Endothelial cell of umbilical vein (primary cell): Measurements from ENCODE around the gene SNX12. TPM values are rescaled to one million over a fixed set of nuclear protein-coding genes. Genes with fewer than 3 reads are reported as not detected.

Experiments used
- BruUV-seq: library from RNA; stranded (reverse); fragments of 400-500 nt; replicated peaks from 2 replicates; lab custom pipeline; 2021; lab: Mats Ljungman, UMichigan
- CTCF ChIA-PET: fragments of 300-600, 350-600 bp; sonication (Branson Sonifier 250); formaldehyde crosslinking; loops from one replicate; lab custom pipeline; 2021; ENCODE audit warnings: antibody characterized with exemption, inconsistent platforms; lab: Charles Lee
- POLR2A ChIA-PET: fragments of 300-600, 350-600 bp; sonication (Branson Sonifier 250); formaldehyde crosslinking; loops from one replicate; lab custom pipeline; 2021; ENCODE audit warnings: antibody characterized with exemption, inconsistent platforms; lab: Charles Lee
- DNase-seq: peaks from one replicate; pipeline ENCODE4 v3.0.0-alpha.2; 2011; ENCODE audit warnings: low read depth, low spot score
- FAIRE-seq: peaks from 2 replicates; lab custom pipeline; 2011; peaks lifted over from hg19 to GRCh38; lab: Jason Lieb, UNC
- H2AFZ ChIP-seq: 2 replicates; pipeline ENCODE4 v1.6.0; 2012; ENCODE audit warnings: low read depth, low read length, control low read depth, inconsistent platforms
- H3K27ac ChIP-seq: 2 replicates; pipeline ENCODE4 v1.5.1; 2011; ENCODE audit warnings: low read depth, mild to moderate bottlenecking, control low read depth, low read length, moderate library complexity; ENCODE audit not compliant: insufficient read depth
- H3K27me3 ChIP-seq, 2 experiments: 2 replicates each; pipeline versions ENCODE4 v1.6.0 to v1.6.1; 2011; ENCODE audit warnings: low read length in 2 of 2, mixed read lengths in 1 of 2; ENCODE audit not compliant: control insufficient read depth in 2 of 2, insufficient read depth in 2 of 2
- H3K36me3 ChIP-seq, 2 experiments: 2 replicates in 1 of 2; 3 replicates in 1 of 2; pipeline ENCODE4 v1.5.1; 2011; ENCODE audit warnings: low read length in 2 of 2, mild to moderate bottlenecking in 1 of 2, moderate library complexity in 1 of 2; ENCODE audit not compliant: control insufficient read depth in 2 of 2, insufficient read depth in 2 of 2; ENCODE audit errors: extremely low read depth in 1 of 2
- H3K4me1 ChIP-seq: 3 replicates; pipeline ENCODE4 v1.5.1; 2011; ENCODE audit warnings: mild to moderate bottlenecking, low read length; ENCODE audit not compliant: control insufficient read depth, insufficient read depth; ENCODE audit errors: extremely low read depth
- H3K4me2 ChIP-seq: 2 replicates; pipeline ENCODE4 v1.6.1; 2011; ENCODE audit warnings: low read length, control low read depth, mixed read lengths; ENCODE audit not compliant: insufficient read depth
- H3K4me3 ChIP-seq, 3 experiments: fragments of 200-600 bp in 1 of 3; sonication (generic), shearing (Covaris generic) in 1 of 3; replicated peaks in 1 of 3; 2 replicates each; pipeline ENCODE4 v1.5.1; 2011 to 2016; ENCODE audit warnings: control low read depth in 3 of 3, low read length in 3 of 3, mild to moderate bottlenecking in 2 of 3, inconsistent platforms in 1 of 3, low read depth in 1 of 3, moderate library complexity in 1 of 3; ENCODE audit not compliant: insufficient read depth in 1 of 3
- H3K79me2 ChIP-seq: 2 replicates; pipeline ENCODE4 v1.6.0; 2012; ENCODE audit warnings: low read length, inconsistent platforms; ENCODE audit not compliant: control insufficient read depth, insufficient read depth
- H3K9ac ChIP-seq: replicated peaks from 2 replicates; pipeline ENCODE3; 2011; ENCODE audit warnings: low read length, control low read depth; ENCODE audit not compliant: insufficient read depth; ENCODE audit errors: extremely low read depth
- H3K9me1 ChIP-seq: replicated peaks from 3 replicates; pipeline ENCODE4 v1.6.0; 2011; ENCODE audit warnings: mild to moderate bottlenecking, low read length; ENCODE audit not compliant: control insufficient read depth, insufficient read depth; ENCODE audit errors: extremely low read depth
- H3K9me3 ChIP-seq: replicated peaks from 2 replicates; pipeline ENCODE4 v1.5.1; 2012; ENCODE audit warnings: low read length, inconsistent platforms; ENCODE audit not compliant: control insufficient read depth, insufficient read depth
- H4K20me1 ChIP-seq: replicated peaks from 2 replicates; pipeline ENCODE3; 2011; ENCODE audit warnings: mild to moderate bottlenecking, low read length; ENCODE audit not compliant: control insufficient read depth, insufficient read depth; ENCODE audit errors: extremely low read depth
- EZH2 ChIP-seq: IDR thresholded peaks from 2 replicates; pipeline ENCODE4 v1.6.1; 2012; ENCODE audit warnings: borderline replicate concordance, low read depth, mild to moderate bottlenecking, moderate library complexity, low read length, inconsistent platforms; ENCODE audit not compliant: severe bottlenecking
- FOS ChIP-seq: IDR thresholded peaks from 2 replicates; pipeline ENCODE4 v1.6.1; 2011; ENCODE audit warnings: mild to moderate bottlenecking, low read length, moderate library complexity, borderline replicate concordance; ENCODE audit not compliant: insufficient read depth
- GATA2 ChIP-seq: IDR thresholded peaks from 2 replicates; pipeline ENCODE4 v1.7.0; 2011; ENCODE audit warnings: low read depth, mild to moderate bottlenecking, moderate library complexity, mixed read lengths, low read length; ENCODE audit not compliant: insufficient read length, insufficient read depth
- JUN ChIP-seq: IDR thresholded peaks from 2 replicates; pipeline ENCODE4 v1.6.1; 2011; ENCODE audit warnings: borderline replicate concordance, low read depth; ENCODE audit not compliant: insufficient read length, insufficient read depth
- MYC ChIP-seq: IDR thresholded peaks from one replicate; pipeline ENCODE4 v1.6.1; 2011; ENCODE audit warnings: mild to moderate bottlenecking, low read depth, low read length
- POLR2A ChIP-seq: IDR thresholded peaks from 2 replicates; pipeline ENCODE4 v1.6.1; 2012; ENCODE audit warnings: low read depth, mild to moderate bottlenecking, control low read depth, low read length
- dilution Hi-C: fragments of 300-500 bp; cut with MboI; formaldehyde crosslinking; loops from one replicate; pipeline ENCODE4 v1.15.0; 2019; ENCODE audit warnings: low sequenced_read_pairs; ENCODE audit not compliant: extremely low pct_ligation_motif_present
- intact Hi-C: fragments of 100-400 bp; cut with micrococcal nuclease; formaldehyde crosslinking; loops from one replicate; pipeline ENCODE4 v1.10.0; 2022
- polyA plus RNA-seq, 4 experiments: library from polyadenylated mRNA; depleted of rRNA in 3 of 4; stranded (reverse) in 3 of 4; unstranded in 1 of 4; fragments of >200 nt; gene quantifications; 2 replicates each; pipeline versions ENCODE4 v1.2.1 to v1.2.3, GENCODE V29; 2011 to 2012; ENCODE audit warnings: missing spikeins in 1 of 4
- total RNA-seq: library from RNA; stranded (reverse); gene quantifications from 2 replicates; pipeline ENCODE4 v1.2.3, GENCODE V29; 2021
- TF ChIP-seq, protein P1 (sequence below): IDR thresholded peaks from 2 replicates; pipeline ENCODE4 v1.6.1; 2011; ENCODE audit not compliant: insufficient read depth, insufficient read length
- TF ChIP-seq, protein P2 (sequence below), 2 donors: IDR thresholded peaks; 1 replicate in 1 of 2; 2 replicates in 1 of 2; pipeline ENCODE4 v1.5.1; 2011; ENCODE audit warnings: low read length in 2 of 2, mild to moderate bottlenecking in 2 of 2, moderate library complexity in 2 of 2, control low read depth in 1 of 2, inconsistent platforms in 1 of 2, low read depth in 1 of 2; ENCODE audit not compliant: insufficient read depth in 1 of 2; ENCODE audit errors: extremely low read depth in 1 of 2

SNX12 gene
- total and polyA plus RNA-seq, 2 donors (not counting 3 experiments of a cell fraction or from before 2014, with no cell fraction given) = 85.4 to 90.6 TPM

DNA sequence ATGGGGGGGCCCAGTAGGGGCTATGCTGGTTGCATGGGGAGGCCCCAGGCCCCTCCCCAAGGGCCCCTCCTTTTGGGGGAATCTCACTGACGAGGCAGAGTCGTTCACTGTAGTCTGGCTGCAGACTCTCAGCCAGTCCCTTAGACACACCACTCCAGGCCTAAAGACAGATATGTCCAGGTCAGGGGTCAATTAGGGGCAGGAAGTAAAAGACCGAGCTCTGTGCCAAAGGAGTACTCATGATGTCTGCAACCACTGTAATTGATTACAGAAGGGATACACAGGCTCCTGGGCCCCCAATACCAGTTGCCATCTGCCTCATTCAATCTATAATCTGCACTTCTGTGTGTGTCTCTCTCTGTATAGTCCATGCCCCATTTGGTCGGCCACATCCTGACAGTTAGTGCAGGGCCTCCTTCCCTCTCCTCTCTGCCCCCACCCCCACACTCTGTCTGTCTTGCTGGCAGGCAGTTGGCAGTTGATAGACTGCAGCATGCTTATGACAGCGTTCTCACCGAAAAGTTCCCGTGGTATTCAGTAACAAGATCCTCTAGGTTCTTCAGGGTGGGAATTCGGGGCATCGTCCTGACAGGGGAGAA lies 39.7 kb upstream of the SNX12 start:
- Histone ChIP-seq H3K79me2 (no peaks in the 10 kb centered on the region), H3K9ac (no peak overlapping the region), H3K4me1 (no peaks in the 10 kb centered on the region), H3K27me3 (peaks cover 2 to 3% of the 10 kb centered on the region in 2 experiments), H3K4me2 (no peak overlapping the region), H3K4me3 (no peak overlapping the region), H3K27ac (no peak overlapping the region), H3K36me3 (no peaks in the 10 kb centered on the region), H3K9me3 (no peaks in the 10 kb centered on the region), H2AFZ (no peak overlapping the region), H3K9me1 (no peaks in the 10 kb centered on the region), H4K20me1 (no peaks in the 10 kb centered on the region)
- CTCF ChIA-PET = no interaction called here
- FAIRE-seq (no peak), DNase-seq (no peak)
- dilution Hi-C loops = no loop called here
- intact Hi-C loops = no loop called here
- no TSS peak for BruUV-seq
- POLR2A ChIA-PET = no interaction called here
- TF ChIP-seq GATA2 = no peak
- no peak for TF ChIP-seq POLR2A
- no peak for TF ChIP-seq FOS
- TF ChIP-seq EZH2 = no peak
- TF ChIP-seq, protein P1, sequence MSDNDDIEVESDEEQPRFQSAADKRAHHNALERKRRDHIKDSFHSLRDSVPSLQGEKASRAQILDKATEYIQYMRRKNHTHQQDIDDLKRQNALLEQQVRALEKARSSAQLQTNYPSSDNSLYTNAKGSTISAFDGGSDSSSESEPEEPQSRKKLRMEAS = no peak
- TF ChIP-seq, protein P2, sequence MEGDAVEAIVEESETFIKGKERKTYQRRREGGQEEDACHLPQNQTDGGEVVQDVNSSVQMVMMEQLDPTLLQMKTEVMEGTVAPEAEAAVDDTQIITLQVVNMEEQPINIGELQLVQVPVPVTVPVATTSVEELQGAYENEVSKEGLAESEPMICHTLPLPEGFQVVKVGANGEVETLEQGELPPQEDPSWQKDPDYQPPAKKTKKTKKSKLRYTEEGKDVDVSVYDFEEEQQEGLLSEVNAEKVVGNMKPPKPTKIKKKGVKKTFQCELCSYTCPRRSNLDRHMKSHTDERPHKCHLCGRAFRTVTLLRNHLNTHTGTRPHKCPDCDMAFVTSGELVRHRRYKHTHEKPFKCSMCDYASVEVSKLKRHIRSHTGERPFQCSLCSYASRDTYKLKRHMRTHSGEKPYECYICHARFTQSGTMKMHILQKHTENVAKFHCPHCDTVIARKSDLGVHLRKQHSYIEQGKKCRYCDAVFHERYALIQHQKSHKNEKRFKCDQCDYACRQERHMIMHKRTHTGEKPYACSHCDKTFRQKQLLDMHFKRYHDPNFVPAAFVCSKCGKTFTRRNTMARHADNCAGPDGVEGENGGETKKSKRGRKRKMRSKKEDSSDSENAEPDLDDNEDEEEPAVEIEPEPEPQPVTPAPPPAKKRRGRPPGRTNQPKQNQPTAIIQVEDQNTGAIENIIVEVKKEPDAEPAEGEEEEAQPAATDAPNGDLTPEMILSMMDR (IDR thresholded peaks at IDR 0.05; ENCODE audit: extremely low read depth in 1 of 2, insufficient read depth in 1 of 2, low read depth in 1 of 2, low read length in 2 of 2) = no peak
- no peak for TF ChIP-seq JUN
- no peak for TF ChIP-seq MYC
